Measurements from ENCODE around the gene GNAL.
"Not testable (repeated sequence)": the region's sequence is repeated elsewhere in the genome, so short reads cannot be mapped to it uniquely, and the experiment has no call there.

The GNAL gene

GRCh38 chr18:11688972-11689668 is at the start of gene GNAL:
TSS of gene GNAL (plus strand) at chr18:11689264. CDS start at chr18:11689564, 300 bp downstream.
- DNase-seq (ENCODE audit: low read depth in 2 of 2) = peak in 1 of 2 donors; percentile 11

- DNase-seq (ENCODE audit: low read depth in 2 of 2) = not testable (repeated sequence)
Measured at GRCh38 chr18:11647310-11647709, 41.8 kb upstream of the GNAL start.

DNA sequence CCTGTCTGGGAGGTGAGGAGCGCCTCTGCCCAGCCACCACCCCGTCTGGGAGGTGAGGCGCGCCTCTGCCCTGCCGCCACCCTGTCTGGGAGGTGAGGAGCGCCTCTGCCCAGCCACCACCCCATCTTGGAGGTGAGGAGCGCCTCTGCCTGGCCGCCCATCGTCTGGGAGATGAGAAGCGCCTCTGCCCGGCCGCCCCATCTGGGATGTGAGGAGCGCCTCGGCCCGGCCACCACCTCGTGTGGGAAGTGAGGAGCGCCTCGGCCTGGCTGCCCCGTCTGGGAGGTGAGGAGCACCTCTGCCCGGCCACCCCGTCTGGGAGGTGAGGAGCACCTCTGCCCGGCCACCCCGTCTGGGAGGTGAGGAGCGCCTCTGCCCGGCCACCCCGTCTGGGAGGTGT is 41.3 kb upstream of the GNAL start:
- not testable (repeated sequence) for DNase-seq (ENCODE audit: low read depth in 2 of 2)

GRCh38 chr18:11649839-11650238 is 39.2 kb upstream of the GNAL start:
- no peak for DNase-seq (ENCODE audit: low read depth in 2 of 2)

- no peak for DNase-seq (ENCODE audit: low read depth in 2 of 2)
Measured at GRCh38 chr18:11651899-11652298, 37.2 kb upstream of the GNAL start.

DNA sequence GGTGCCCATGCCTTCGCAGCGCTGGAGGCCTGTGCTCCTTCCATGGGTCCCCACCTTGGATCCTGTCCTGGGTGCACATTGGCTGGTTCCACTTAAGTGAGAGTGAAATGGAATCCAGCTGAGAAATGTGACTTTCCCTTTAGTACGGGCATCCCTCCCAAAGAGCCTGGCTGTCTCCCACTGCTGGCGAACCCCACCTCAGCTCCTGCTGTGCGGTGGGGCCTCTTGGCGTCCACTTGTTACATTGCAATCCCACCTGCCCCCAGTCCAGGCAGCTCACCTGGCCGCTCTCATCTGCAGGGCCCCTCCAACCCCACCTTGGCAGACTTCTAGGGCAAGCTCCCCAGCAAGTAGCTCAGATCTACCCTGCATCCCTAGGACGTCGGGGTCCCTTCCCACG is 35.5 kb upstream of the GNAL start:
- DNase-seq (ENCODE audit: low read depth in 2 of 2) = no peak

DNA sequence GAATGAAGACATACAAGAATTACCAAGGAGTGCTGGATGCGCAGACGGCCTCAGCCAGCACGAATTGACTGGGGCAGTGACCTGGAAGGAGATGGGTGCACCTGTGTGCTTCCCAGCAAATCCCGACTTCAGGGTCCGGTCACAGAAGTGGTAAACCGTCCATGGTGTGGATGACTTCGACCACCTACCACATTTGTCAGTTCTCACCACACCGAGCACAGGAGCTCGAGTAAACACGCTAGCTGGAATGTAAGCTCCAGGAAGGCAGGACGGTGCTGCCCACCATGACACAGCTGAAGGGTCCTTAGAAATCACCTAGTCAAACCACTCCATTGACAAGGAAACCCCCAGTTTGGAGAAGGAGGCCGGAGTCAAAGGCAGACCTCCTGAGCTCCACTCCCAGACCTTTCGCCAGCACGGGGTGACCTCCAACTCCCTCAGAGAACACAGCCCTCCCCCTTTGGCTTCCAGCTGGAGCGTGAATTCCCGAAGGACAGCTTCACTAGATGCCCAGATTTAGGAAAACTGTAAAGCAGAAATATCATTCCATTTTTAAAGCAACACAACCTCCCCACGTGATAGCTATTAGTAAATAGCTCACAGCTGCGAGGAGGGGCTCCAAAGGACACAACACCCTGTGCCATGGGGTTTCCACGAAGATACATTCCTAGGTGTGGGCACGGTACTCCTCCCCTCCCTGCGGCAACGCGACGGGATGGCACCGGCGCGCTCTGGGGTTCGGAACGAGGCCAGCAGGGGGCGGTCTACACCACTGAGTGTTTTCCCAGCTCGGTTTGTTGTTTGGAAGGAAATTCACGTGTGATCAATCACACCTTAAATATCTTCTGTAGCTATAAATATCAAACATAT is 34.1 kb upstream of the GNAL start:
- DNase-seq (ENCODE audit: low read depth in 2 of 2) = no peak

- no peak for DNase-seq (ENCODE audit: low read depth in 2 of 2)
Measured at GRCh38 chr18:11655606-11655932, 33.5 kb upstream of the GNAL start.

DNA sequence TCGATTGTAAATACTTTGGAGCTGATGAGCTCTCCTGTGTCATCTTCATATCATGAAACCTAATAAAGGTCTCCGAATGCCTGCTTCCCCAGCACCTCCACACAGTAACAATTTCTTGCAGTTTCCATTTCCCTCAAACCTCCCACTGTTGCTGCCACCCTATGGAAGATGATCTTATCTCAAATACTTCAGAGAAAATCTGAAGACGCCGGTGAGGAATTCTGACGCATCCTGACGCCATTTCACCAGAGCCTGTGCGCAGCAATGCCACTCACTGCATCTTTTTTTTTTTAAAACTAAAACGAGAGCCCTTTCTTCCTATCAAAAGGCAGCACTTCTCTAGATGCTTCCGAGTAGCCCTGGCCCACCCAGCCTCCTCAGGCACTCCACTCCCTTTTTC is 31.9 kb upstream of the GNAL start:
- DNase-seq (ENCODE audit: low read depth in 2 of 2) = no peak

- no peak for DNase-seq (ENCODE audit: low read depth in 2 of 2)
Measured at GRCh38 chr18:11657554-11657953, 31.5 kb upstream of the GNAL start.

DNA sequence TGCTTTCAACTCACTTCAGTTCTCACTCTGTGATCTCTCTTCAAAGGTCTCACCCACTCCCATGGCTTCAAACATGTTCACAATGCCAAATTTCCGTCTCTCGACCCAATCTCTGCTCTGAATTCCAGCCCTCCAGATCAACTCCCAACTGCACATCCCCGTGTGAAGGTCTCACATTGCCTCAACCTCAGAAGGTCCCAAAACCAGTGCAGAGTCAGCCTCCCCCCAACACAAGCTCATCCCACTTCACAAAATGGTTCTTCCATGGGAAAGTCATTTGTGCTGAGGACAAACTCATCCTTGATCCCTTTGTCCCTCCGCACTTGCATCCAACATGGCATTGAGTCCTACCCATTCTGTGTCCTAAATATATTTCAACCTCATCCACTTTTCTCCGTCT is 31.0 kb upstream of the GNAL start:
- no peak for DNase-seq (ENCODE audit: low read depth in 2 of 2)

GRCh38 chr18:11658989-11659388 is 30.1 kb upstream of the GNAL start:
- DNase-seq (ENCODE audit: low read depth in 2 of 2) = no peak

DNA sequence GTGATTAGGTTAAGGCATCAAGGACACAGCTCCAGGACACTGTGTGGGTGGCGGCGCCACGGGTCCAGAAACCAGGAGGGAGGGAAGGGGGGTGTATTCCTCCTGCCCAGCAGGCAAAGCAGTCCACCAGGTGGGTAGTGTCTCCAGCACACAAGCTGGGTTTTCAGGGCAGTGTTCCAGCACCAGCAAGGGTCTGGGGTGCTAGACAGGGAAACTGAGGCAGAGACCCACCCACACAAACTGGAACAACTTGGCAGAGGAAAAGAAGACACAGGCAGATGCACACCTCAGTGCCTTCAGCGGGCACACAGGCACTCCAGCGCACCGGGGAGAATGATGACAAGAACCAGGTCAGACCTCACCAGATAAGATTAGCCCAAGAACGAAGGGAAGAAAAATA is 28.4 kb upstream of the GNAL start:
- DNase-seq (ENCODE audit: low read depth in 2 of 2) = no peak

DNA sequence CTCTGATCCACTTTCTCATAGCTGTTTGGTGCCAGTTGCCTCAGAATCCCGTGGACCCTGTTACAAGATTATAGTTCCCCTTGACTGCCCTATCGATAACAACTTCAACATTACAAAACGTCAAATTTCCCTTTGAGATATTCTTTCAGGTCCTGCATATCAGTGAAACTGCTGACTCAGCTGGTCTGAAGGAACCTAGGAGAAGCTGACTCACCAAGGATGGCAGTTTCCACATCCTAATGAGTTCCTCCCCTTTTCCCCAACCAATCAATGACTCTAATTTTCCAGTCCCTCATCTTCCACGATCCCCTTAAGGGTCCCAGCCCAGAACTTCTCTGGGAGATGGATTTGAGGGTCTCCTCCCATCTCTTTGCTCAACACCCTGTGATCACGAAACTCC is 27.6 kb upstream of the GNAL start:
- no peak for DNase-seq (ENCODE audit: low read depth in 2 of 2)

GRCh38 chr18:11663439-11664029 is 25.5 kb upstream of the GNAL start:
- no peak for DNase-seq (ENCODE audit: low read depth in 2 of 2)

DNA sequence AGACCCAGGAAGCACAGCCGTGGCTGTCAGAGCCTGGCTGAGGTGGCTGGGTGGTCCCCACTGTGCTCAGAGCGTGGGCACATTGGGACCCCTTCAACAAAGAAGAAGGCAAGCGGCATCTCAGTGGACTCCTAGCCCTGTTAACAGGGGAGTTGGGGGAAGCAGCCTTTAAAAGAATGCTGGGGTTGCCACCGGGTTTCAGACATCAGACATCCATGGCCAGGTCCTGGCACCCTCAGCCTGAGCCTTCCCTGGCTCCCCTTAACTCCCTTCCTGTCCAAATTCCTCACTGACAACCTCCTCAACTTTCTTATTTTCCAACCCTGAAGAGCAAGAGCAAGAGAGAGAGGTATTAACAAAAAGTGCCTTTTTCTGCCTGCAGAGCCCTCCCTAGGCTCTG is 24.8 kb upstream of the GNAL start:
- no peak for DNase-seq (ENCODE audit: low read depth in 2 of 2)

- no peak for DNase-seq (ENCODE audit: low read depth in 2 of 2)
Measured at GRCh38 chr18:11665146-11665545, 23.9 kb upstream of the GNAL start.

DNA sequence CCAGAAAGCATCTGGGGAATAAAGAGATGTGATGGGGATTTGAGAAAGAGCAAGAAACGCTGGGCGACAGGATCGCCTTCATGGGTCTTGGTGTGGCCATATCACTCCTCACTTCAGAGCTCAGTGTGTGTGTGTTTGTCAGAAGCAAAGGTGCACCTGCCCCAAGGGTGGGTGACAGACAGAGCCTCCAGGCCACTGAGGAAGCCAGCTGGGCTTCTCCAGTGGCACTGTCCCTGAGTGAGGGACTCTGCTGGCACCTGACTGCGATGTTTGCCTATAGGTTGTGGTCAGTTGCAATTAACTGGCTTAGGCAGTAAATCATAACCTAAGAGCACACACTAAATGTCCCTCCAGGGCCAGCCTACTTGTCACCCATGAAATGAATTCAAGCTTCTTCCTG is 23.5 kb upstream of the GNAL start:
- DNase-seq (ENCODE audit: low read depth in 2 of 2) = no peak

- no peak for DNase-seq (ENCODE audit: low read depth in 2 of 2)
Measured at GRCh38 chr18:11666176-11666575, 22.9 kb upstream of the GNAL start.

DNA sequence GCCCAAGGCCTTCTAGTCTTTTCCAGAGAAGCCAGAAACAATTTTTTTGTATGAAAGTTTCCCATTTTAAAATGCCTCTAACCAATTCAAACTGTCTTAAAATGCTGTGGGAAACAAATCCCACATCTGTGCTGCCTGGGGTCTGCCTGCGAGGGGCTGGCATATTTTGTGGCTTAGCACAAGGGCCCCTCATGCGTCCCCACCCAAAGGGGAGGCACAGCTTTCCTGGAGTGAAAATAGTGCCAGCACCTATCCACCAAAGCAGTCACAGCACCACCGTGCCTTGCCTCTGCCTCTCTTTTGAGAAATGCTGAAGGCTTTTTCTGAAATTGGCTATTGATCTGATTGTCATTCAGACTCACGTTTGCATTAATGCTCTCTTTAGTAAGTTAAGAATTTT is 22.2 kb upstream of the GNAL start:
- no peak for DNase-seq (ENCODE audit: low read depth in 2 of 2)

DNA sequence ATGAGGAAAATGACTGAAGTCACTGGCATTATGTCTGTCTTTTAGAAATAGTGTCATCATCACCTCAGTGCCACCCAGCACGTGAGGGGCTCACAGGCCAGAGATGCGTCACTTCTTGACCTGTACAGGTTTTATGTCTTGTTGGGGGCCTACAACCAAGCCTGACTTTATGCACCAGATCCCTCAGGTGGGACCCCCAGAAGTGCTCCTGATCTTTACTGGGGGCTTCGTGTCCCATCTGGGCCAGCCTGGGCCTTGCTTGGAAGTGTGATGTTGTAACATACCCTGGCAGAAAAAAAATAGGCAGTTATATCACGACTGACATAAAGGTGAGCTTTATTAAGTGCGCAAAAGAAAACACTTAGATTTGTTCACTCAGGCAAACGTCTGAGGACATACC is 21.5 kb upstream of the GNAL start:
- DNase-seq (ENCODE audit: low read depth in 2 of 2) = no peak

DNA sequence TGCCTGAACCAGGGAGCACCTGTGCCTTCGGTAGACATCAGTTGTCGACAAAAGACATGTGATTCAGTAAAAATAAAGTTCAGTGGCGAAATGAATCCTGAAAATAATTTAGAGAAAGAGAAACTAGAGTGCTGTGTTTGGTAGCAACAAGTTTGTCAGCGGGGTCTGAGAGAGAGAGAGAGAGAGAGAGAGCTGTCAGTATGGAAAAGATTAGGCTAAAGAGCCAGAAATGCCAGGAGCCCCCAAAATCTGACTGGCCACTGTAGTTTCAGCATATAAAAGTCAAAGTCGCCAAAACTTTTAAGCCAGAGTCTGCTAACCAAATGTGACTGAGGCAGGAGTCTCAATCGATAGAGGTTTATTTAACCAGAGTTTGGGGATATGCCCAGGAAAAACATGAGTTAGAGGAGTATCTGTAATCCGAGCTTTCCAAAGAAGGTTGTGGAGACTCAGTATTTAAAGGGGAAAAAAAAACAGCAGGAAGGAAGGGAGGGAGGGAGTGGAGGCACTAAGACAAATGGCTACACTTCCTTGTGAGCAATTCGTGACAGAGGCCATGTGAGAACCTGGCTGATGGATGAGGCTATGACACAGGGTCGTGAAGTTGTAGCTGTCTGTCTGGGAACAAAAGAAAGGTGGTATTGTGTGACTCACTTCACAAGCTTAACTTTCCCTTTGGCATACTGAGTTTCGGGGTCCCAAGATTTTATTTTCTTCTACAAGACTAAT is 20.5 kb upstream of the GNAL start:
- no peak for DNase-seq (ENCODE audit: low read depth in 2 of 2)

All from stimulated activated CD8-positive, alpha-beta memory T cell treated with anti-CD3 and anti-CD28 coated beads, Interleukin-7, amount 100 ng/mL, for 4 hours (primary cell).